Body of pancreas (tissue), 4 donors: Measurements from ENCODE around the gene TTLL11.

Experiments used
- CTCF ChIP-seq, 7 experiments: fragments of 450-650 bp in 4 of 7; fragments of 200-600 bp in 3 of 7; sonication (generic) in 3 of 7; IDR thresholded peaks; one replicate each; pipeline ENCODE4 v1.5.1; 2016 to 2019; ENCODE audit warnings: antibody characterized with exemption in 7 of 7
- POLR2A ChIP-seq, 3 donors: fragments of 450-650 bp; IDR thresholded peaks; one replicate each; pipeline ENCODE4 v1.6.1; 2016; ENCODE audit warnings: antibody characterized with exemption in 3 of 3, mild to moderate bottlenecking in 2 of 3

- TF ChIP-seq CTCF (IDR thresholded peaks at IDR 0.05) = no peak
- TF ChIP-seq POLR2A (IDR thresholded peaks at IDR 0.05) = no peak
These were observed 63.2 kb downstream of the TTLL11 start for GRCh38 chr9:122029898-122030297.
